ENCODE results near the gene CCDC192.
"Not testable (repeated sequence)": the region's sequence is repeated elsewhere in the genome, so short reads cannot be mapped to it uniquely, and the experiment has no call there.

CCDC192 gene

GRCh38 chr5:127732963-127733362 is 29.8 kb downstream of the CCDC192 start:
- Histone ChIP-seq H4K20me1 (ENCODE audit: low read depth, low read length) (no peaks in the 10 kb centered on the region), H3K36me3 (ENCODE audit: low read length) (no peaks in the 10 kb centered on the region), H3K4me2 (ENCODE audit: low read depth, low read length, poor library complexity, severe bottlenecking) (no peak overlapping the region), H3K4me3 (ENCODE audit: insufficient read depth, low read length, poor library complexity, severe bottlenecking) (no peak overlapping the region), H3K9me3 (ENCODE audit: insufficient read depth, low read length) (no peaks in the 10 kb centered on the region), H3K9ac (ENCODE audit: low read length) (no peak overlapping the region), H3K79me2 (ENCODE audit: insufficient read depth, low read length) (no peaks in the 10 kb centered on the region), H3K9me2 (replicated peaks; ENCODE audit: insufficient read depth, low read length) (no peaks in the 10 kb centered on the region), H3F3A (ENCODE audit: insufficient read depth) (no peaks in the 10 kb centered on the region), H3K27ac (ENCODE audit: low read depth, low read length) (no peak overlapping the region), H2AFZ (ENCODE audit: low read depth, low read length, severe bottlenecking) (no peak overlapping the region), H3K27me3 (ENCODE audit: low read length) (no peaks in the 10 kb centered on the region)
- no peak for TF ChIP-seq CTCF (IDR thresholded peaks at IDR 0.05; ENCODE audit: insufficient read depth, low read length, poor library complexity, severe bottlenecking)

DNA sequence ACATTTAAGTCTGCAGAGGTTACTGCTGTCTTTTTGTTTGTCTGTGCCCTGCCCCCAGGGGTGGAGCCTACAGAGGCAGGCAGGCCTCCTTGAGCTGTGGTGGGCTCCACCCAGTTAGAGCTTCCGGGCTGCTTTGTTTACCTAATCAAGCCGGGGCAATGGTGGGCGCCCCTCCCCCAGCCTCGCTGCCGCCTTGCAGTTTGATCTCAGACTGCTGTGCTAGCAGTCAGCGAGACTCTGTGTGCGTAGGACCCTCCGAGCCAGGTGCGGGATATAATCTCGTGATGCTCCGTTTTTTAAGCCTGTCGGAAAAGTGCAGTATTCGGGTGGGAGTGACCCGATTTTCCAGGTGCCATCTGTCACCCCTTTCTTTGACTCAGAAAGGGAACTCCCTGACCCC is 36.2 kb downstream of the CCDC192 start:
- H3K4me3 ChIP-seq (ENCODE audit: insufficient read depth, low read length, poor library complexity, severe bottlenecking); H3K9me3 ChIP-seq (ENCODE audit: insufficient read depth, low read length); H3K79me2 ChIP-seq (ENCODE audit: insufficient read depth, low read length); H3K36me3 ChIP-seq (ENCODE audit: low read length); H3K4me2 ChIP-seq (ENCODE audit: low read depth, low read length, poor library complexity, severe bottlenecking); H3K27ac ChIP-seq (ENCODE audit: low read depth, low read length); H3K9ac ChIP-seq (ENCODE audit: low read length); H2AFZ ChIP-seq (ENCODE audit: low read depth, low read length, severe bottlenecking); H3K27me3 ChIP-seq (ENCODE audit: low read length); H3K9me2 ChIP-seq (replicated peaks; ENCODE audit: insufficient read depth, low read length); H4K20me1 ChIP-seq (ENCODE audit: low read depth, low read length); H3F3A ChIP-seq (ENCODE audit: insufficient read depth): not testable (repeated sequence)

DNA sequence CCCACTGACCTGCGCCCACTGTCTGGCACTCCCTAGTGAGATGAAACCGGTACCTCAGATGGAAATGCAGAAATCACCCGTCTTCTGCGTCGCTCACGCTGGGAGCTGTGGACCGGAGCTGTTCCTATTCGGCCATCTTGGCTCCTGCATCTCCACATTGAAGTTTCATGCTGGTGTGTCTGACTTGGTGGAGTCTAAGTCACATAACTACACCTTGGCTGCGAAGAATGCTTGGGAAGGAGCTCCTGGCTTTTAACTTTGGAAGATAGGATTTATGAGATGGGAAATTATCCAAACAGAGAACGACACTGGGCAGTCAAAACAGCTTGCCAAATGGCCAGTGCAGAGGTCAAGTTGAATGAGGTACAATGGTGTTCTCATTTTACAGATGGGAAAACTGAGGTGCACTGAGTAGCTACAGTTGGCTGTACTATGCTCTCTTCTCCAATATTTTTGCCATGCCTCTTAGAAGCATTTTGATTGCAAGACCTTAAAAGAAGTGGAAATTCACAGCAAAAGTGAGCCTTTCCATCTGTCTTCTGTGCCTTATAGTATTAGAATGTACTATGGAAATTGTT is 36.7 kb downstream of the CCDC192 start:
- no peak overlapping the region for H3K27ac ChIP-seq (ENCODE audit: low read depth, low read length)
- H3K9ac ChIP-seq (ENCODE audit: low read length), result no peak overlapping the region
- H3K27me3 ChIP-seq (ENCODE audit: low read length), result no peaks in the 10 kb centered on the region
- no peak overlapping the region for H3K4me2 ChIP-seq (ENCODE audit: low read depth, low read length, poor library complexity, severe bottlenecking)
- H3K36me3 ChIP-seq (ENCODE audit: low read length), result no peaks in the 10 kb centered on the region
- no peaks in the 10 kb centered on the region for H3K9me3 ChIP-seq (ENCODE audit: insufficient read depth, low read length)
- H3F3A ChIP-seq (ENCODE audit: insufficient read depth), result no peaks in the 10 kb centered on the region
- H3K79me2 ChIP-seq (ENCODE audit: insufficient read depth, low read length), result no peaks in the 10 kb centered on the region
- TF ChIP-seq EZH2phosphoT487 (conservative IDR thresholded peaks at IDR 0.05; ENCODE audit: low read length) (no peak), CTCF (IDR thresholded peaks at IDR 0.05; ENCODE audit: insufficient read depth, low read length, poor library complexity, severe bottlenecking) (no peak)
- no peak overlapping the region for H2AFZ ChIP-seq (ENCODE audit: low read depth, low read length, severe bottlenecking)
- no peaks in the 10 kb centered on the region for H3K9me2 ChIP-seq (replicated peaks; ENCODE audit: insufficient read depth, low read length)
- no peak overlapping the region for H3K4me3 ChIP-seq (ENCODE audit: insufficient read depth, low read length, poor library complexity, severe bottlenecking)
- no peaks in the 10 kb centered on the region for H4K20me1 ChIP-seq (ENCODE audit: low read depth, low read length)

GRCh38 chr5:127741412-127741811 is 38.2 kb downstream of the CCDC192 start:
- Histone ChIP-seq H3K4me3 (ENCODE audit: insufficient read depth, low read length, poor library complexity, severe bottlenecking) (no peak overlapping the region), H4K20me1 (ENCODE audit: low read depth, low read length) (no peaks in the 10 kb centered on the region), H3K9me2 (replicated peaks; ENCODE audit: insufficient read depth, low read length) (no peaks in the 10 kb centered on the region), H3K9ac (ENCODE audit: low read length) (no peak overlapping the region), H3K9me3 (ENCODE audit: insufficient read depth, low read length) (no peaks in the 10 kb centered on the region), H3K4me2 (ENCODE audit: low read depth, low read length, poor library complexity, severe bottlenecking) (no peak overlapping the region), H3K27ac (ENCODE audit: low read depth, low read length) (no peak overlapping the region), H3K36me3 (ENCODE audit: low read length) (no peaks in the 10 kb centered on the region), H3F3A (ENCODE audit: insufficient read depth) (no peaks in the 10 kb centered on the region), H2AFZ (ENCODE audit: low read depth, low read length, severe bottlenecking) (no peak overlapping the region), H3K79me2 (ENCODE audit: insufficient read depth, low read length) (no peaks in the 10 kb centered on the region), H3K27me3 (ENCODE audit: low read length) (no peaks in the 10 kb centered on the region)
- TF ChIP-seq CTCF (IDR thresholded peaks at IDR 0.05; ENCODE audit: insufficient read depth, low read length, poor library complexity, severe bottlenecking), result no peak
- no peak for TF ChIP-seq EZH2phosphoT487 (conservative IDR thresholded peaks at IDR 0.05; ENCODE audit: low read length)

Data from SU-DHL-6 (cell line).